GM18517 (cell line): ENCODE data around the gene HEATR3.

Experiments used
- ATAC-seq: cut with Tn5 transposase; IDR thresholded peaks from one replicate; pipeline ENCODE4 v1.9.1; 2021; ENCODE audit warnings: mild to moderate bottlenecking, moderate library complexity; ENCODE audit not compliant: unreplicated experiment

HEATR3 gene

DNA sequence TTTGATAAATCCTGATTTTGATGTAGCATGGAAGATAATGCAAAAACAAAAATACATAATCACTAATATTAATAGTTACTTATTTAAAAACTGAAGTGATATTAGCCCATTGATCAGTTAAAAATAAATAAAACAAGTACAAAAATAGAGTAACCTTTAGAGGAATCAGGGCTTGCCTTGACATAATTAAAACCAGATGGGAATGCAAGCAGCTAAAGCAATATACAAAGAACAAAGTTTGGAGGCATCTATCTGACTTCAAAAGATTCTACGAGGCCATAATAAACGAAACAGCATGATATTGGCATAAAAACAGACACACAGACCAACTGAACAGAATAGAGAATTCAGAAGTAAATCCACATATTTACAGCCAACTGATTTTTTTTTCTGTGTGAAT is 15.0 kb upstream of the HEATR3 start:
- no peak for ATAC-seq

DNA sequence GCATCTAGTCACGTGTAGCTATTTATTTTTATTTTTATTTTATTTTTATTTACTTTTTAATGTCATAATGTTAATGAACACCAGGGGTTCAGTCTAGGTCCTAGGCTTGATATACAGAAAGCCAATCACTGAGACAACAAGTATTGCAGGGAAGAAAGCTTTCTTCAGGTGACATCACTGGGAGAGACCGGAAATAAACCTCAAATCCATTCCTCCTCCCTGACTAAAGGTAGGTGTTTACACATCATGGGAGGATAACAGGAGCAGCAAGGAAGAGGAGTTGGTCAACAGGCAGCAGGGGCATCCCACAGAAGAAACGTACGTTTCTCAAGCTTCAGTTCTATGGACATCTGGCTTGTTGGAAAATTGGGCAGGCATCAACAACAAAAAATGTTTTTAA is 9.5 kb upstream of the HEATR3 start:
- ATAC-seq: no peak

DNA sequence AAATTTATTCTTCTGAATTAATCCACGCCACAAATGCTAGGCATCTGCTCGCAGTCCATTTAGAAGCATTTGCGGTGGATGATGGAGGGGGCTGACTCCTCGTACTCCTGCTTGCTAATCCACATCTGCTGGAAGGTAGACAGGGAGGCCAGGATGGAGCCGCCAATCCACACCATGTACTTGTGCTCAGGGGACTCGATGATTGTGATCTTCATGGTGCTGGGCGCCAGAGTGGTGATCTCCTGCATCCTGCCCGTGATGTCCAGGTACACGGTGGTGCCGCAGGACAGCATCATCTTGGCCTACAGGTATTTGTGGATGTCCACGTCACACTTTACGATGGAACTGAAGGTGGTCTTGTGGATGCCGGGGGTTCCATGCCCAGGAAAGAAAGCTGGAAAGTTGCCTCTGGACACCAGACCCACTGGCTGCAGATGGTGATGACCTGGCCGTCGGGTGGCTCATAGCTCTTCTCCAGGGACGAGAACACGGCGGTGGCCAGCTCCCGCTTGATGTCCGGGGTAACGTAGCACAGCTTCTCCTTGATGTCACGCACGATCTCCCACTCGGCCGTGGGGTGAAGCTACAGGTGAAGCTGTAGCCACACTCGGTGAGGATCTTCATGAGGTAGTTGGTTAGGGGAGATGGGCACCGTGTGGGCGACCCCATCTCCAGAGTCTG is 7.5 kb upstream of the HEATR3 start:
- no peak for ATAC-seq

DNA sequence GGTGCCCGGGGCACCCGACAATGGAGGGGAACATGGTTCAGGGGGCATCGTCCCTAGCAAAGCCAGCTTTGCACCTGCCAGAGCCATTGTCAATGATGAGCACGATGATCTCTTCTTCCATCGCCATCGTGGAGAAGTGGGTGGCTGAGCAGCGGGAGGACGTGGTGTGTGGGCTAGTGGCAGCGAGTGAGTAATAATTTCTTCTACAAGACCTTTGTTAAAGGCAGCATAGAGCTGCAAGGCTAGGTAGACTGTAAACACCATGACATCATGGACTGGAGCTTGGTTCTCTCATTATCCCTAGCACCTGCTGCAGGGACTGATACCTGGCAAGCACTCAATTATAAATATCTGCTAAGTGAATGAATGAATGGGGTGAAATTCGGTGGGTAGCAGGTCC is 6.7 kb upstream of the HEATR3 start:
- no peak for ATAC-seq

DNA sequence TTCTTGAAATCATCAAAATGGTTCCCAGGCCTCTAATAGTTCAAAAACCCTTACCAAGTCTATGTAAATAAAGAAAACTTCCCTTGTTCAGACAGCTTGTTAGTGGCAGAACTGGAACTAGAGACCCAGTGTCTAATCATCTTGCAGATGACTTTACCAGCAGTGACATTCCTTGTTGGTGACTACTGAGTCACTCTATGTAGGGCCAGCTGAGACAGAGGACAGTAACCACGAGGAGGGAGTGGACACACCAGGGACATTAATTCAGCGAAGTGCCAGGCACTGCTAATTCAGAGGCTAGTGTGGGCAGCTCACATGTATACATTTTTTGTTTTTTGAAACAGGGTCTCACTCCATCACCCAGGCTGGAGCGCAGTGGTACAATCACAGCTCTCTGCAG is 6.1 kb upstream of the HEATR3 start:
- ATAC-seq: no peak

DNA sequence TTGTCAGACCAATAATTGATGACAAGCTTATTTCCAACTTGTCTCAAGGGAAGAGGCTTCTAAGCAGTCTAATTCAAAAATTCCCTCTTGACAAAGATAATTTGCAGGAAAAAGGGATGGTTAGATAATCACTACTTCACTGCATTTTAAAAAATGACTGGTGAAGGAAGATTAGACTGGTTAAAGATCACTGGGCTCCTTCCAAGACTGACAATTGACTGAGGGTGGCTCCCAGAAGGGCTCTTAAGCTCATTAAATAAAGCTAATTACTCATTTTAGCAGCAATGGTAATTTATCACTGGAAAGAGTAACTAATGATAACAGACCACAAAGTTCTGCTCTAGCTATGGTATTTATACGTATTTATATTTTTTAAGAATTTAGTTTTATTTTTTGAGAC is 4.4 kb upstream of the HEATR3 start:
- no peak for ATAC-seq

DNA sequence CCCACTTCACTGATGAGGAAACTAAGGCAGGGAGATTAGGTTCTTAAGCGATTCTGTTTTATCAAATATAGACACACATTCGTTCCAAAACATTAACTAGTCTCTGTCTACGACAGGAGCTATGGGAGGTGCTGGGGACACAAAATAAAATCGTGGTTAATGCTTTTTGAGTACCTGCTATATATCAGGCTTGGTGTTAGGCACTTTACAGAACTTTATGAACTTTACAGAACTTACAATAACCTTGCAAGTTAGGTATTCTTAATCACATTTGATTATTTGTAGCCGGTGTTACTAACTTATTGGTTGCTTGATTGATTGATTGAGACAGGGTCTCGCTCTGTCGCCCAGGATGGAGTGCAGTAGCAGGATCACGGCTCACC is 538 bp upstream of the HEATR3 start:
- ATAC-seq: no peak

DNA sequence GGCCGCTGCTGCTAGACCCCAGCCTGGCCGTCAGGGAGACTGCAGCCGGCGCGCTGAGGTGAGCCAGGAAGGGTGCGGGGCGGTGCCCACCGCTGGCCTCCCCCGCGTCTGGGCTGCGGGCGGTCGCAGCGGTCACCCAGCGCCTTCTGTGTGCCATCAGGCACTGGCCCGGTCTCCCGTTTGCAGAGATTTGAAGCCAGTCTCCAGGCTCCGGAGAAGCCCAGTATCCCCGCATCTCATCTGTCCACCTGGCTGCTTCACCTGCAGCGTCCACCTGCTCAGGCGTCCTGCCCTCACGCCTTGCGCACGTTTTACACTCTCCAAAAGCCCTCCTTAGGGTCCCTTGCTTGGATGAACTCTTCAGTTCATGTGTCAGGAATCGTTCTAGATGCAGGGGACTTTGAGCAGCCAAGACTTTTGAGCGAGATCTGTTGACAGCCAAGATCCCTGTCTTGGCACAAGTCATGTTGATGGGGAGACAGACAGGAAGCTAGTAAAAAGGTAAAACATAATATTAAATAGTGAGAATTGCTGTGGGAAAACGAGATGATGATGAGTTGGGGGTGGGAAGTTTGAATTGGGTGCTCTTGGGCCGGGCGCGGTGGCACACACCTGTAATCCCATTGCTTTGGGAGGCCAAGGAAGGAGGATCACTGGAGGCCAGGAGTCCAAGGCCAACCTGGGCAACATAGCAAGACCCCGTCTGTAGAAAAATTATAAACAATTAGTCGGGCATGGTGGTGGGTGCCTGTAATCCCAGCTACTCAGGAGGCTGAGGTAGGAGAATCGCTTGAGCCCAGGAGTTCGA is 916 bp downstream of the HEATR3 start:
- ATAC-seq: peak; percentile 26

DNA sequence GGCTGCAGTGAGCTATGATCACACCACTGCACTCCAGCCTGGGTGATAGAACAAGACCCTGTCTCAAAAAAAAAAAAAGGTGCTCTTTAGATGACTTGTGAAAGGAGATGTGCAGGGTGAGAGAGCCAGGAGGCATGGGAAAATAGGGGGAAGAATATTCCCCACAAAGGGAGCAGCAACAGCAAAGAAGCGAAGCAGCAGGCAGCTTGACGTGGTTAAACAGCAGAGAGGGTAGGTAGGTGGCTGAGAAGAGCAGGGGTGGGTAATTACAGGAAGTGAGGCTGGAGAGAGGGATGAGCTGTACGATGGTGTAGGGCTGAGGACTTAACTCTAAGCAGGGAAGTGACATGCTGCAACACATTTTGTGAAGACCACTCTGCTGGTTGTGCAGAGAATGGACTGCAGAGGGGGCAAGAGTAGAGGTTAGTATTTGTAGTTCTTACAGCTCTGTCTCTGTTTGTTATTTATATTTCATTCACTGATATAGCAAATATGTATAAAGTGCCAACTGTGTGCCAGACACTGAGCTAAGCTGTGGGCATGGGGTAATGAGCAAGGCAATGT is 1.6 kb downstream of the HEATR3 start:
- no peak for ATAC-seq

DNA sequence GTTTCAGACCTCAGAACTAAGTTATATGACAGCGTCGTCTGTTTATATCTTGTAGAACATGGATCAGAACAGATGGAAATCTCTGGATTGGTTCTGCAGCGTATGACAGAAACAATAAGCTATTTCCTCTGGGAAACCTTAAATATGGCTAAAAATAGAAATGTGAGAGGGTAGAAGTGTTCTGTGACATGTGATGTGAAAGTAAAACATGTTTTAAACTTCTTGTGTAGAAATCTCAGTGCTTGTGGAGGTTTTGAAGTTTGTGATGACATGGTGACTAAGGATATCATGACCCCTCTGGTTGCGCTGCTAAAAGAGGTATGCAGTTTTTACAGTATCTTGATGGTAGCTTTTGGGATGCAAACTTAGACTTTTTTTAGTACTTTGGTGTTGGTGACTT is 2.8 kb downstream of the HEATR3 start:
- no peak for ATAC-seq

DNA sequence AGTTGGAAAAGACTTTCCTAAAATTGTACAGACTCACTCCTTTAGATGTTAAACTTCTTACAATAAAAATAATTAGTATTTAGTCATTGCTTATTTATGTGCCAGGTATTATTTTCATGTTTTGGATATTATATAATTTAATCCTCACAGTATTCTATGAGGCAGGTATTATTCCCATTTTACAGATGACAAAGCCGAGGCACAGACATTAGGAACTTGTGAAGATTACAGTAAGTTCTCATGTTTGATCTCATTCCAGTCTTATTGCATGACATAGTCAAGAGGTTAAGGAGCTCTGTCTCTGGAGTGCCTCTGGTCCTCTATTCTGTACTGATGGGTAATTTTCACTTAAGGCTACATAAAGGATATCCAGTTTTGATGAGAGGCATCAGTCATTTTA is 3.3 kb downstream of the HEATR3 start:
- ATAC-seq: no peak

DNA sequence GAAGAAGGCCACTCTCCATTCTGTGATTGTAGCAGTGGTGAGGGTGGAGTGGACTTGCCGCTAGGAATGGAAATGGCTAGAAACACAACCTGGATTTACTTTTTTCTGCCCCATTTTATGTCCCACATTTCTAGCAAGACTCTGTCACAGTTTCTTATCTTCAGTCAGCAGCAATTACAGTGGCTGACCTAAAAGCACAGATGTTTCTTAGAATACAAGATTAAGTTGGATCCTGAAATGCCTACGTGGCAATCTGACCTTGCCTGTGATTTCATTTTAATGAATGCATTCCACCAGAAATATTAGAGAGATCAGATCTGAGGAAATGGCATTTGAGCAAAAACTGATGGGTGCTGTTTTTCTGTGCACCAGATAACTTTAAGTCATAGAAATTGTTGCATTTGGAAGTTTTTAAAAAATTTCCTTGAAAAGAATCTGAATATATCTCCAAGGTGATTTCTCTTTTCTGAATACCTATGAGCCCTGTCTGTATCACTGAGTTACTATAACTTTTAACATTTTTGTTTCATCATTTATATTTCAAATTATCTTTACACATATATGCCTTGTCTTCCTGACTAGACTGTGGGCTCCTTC is 5.4 kb downstream of the HEATR3 start:
- no peak for ATAC-seq

DNA sequence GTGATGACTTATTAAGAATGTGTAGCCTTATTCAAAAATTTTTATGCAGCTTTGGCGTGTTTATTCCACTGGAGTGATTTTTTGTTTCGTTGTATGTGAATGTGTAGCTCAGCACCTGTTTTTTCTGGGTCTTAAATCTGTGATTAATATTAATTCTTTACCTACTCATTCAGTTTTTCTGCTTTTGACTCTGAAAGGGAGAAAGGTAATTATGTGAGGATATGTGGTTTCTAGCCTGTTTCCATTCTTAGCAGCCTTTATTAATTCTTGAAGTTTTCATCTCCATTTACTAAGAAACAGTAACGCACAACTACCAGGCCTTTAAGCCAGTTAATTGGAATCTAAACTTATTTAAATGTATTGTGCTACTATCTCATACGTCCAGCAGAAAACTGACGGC is 7.0 kb downstream of the HEATR3 start:
- no peak for ATAC-seq

DNA sequence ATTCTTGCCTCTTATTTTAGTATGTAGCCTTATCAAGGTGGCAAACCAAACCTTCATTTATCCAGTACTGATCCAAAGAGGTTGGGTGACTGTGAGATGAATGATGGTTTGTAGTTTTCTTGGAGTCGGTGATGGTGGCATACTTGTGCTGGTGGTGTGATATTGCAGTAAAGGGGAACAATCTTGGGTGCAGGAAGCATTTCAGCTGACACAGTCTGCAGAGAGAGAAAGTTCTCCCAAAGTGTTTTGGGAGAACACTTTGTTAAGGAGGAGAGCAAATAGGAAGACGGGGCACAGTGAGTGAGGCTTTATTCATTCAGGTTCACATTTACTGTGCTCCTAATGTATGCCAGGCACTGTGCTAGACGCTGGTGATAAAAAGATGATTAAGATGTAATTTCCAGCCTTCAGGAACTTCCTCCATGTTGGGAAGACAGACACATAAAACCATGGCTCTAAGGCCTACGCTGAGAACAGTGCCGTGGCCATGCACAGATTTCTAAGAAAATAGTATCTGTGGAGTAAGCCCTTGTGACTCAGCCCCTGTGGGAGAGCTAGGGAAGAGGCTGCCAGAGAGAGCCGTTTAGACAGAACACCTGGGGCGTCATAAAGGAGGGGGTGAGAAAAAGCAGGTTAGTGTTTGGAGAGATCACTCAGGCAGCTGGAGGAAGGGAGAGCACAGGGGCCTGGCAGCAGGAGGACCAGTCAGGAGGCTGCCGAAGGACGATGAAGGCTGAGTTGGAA is 13.8 kb downstream of the HEATR3 start:
- no peak for ATAC-seq

DNA sequence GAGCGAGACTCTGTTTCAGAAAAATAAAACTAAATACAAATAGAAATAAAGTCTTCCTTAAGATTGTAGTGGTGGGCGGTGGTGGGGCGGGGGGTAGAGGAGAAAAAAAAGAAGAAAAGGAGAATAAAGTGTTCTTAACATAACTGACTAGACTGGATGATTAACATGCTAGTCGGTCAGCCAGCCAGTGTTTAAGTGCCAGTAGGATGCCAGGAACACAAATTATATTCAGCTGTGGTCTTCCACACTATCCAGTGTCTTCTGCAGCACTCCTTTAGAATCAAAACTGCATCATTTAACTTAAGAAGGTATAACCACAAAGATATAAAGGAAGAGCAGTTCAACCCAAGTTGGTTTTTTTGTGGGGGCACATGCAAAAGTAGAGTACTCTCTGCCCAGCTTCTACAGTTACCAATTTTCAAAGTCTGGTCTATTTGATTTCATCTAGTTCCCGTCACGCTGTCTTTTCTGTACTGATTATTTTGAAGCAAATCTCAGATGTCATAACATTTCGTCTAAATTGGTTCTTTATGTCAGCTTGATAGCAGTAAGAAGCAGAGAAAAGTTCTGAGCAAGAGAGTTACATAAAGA is 15.8 kb downstream of the HEATR3 start:
- no peak for ATAC-seq

DNA sequence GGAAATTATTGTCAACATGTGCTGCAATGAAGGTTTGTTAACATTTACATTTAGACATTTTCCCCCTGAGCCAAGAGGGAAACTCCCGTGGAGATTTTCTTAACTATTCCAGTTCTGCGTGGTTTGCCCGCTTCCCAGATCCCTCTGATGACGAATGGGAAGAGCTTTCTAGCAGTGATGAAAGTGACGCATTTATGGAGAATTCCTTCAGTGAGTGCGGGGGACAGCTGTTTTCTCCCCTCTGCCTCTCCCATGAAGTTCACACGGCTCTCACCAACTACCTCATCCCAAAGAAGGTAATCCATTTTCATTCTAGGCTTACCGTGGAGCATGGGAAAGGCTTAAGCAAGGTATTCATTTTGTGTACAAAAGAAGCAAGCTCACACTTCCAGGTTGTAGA is 18.2 kb downstream of the HEATR3 start:
- no peak for ATAC-seq

DNA sequence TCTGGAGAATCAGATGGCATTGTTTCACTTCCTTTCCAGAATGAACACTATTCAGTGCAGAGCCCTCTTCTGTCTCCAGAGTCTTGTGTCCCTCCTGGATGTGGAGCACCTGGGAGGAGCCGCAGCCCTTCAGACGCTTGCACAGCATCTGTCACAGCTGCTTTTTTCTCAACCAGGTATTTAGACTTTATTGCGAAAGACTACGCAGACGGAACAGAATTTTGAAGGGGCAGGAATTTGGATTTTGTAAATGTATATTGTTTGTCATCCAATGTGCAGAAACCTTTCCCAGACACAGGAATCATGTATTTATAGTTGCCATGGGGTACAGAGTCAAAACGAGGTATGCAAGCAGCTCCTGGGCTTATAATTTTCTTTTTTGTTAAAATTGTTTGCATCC is 20.4 kb downstream of the HEATR3 start:
- no peak for ATAC-seq

DNA sequence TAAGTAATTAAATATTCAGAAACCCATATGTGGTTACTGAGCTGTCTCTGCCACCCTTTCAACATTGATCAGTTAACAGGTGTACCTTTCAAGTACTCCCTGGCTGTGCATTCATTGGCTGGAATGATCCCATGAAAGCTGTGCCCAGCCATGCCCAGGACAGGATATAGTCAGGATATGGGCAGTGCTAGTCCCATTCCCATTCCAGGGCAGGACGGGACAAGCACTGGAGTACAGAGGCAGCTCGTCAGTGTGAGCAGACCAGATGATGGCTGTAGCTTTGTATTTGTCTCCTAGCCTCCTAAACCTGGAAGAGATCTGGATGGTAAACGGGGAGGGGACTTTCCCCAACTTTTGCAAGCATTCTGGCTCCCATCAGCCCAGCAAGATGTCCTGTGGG is 22.5 kb downstream of the HEATR3 start:
- no peak for ATAC-seq

DNA sequence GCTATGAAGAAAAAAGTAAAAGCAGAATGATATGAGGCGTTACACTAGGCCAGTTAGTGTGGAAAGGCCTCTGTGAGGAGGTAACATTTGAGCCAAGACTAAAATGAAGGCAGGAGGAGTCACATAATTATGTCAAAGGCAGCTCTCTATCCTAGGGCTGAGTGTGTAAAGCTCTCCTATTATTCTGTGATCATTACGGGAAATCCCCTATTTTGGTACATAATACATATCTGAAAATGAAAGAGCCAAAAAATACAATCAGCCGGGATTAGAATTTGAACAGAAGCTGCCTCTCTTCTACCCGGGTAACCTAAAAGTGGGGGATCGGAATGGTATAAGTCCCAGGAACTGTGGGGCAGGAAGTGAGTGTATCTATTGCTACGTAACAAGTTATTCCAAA is 27.1 kb downstream of the HEATR3 start:
- ATAC-seq: no peak

DNA sequence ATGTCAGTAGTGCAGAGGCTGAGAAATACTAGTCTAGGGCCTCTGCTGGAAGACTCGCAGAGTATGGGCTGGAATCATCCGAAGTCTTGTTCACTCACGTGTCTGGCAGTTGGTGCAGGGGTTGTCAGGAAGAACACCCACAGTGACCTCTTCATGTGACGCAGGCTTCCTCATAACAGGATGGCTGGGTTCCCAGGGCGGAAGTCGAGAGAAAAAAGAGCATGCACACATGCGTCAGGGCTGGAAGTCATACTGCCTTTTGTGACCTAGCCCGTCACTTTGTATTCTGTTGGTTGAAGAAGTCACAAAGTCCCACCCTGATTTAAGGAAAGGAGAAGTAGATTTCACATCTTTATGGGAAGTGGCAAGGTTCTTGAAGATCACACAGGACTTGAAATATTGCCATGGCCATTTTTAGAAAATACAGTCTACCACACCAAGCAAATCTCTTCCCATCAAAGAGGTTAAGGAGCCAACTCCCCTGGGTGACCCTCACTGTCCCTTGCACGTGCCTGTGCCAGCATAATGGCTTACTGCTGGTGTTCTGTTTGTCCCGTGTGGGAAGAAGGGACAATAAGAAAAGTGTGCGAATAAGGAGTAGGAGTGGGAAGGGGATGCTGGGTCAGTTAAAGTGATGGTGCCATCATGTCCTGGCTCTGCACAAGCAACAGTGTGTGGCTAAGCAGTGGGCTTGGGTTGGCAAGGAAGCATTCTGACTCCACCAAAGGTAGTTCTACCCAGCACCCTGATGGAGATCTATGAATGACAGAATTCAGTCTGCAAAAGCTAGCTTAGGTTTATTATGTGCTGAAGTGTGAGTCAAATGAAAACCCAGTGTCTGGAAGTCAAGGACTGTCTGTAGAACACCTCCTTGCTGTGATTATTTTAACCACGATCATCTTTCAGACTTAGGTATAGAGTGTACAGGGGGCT is 28.1 kb downstream of the HEATR3 start:
- ATAC-seq: no peak
